ENCODE data around the gene FBXL20. TPM values are rescaled to one million over a fixed set of nuclear protein-coding genes. Genes with fewer than 3 reads are reported as not detected.
A peak's percentile ranks its signal among the peaks of the same experiment; 100 is the strongest.
"Not testable (repeated sequence)": the region's sequence is repeated elsewhere in the genome, so short reads cannot be mapped to it uniquely, and the experiment has no call there.

FBXL20 gene, protein sequence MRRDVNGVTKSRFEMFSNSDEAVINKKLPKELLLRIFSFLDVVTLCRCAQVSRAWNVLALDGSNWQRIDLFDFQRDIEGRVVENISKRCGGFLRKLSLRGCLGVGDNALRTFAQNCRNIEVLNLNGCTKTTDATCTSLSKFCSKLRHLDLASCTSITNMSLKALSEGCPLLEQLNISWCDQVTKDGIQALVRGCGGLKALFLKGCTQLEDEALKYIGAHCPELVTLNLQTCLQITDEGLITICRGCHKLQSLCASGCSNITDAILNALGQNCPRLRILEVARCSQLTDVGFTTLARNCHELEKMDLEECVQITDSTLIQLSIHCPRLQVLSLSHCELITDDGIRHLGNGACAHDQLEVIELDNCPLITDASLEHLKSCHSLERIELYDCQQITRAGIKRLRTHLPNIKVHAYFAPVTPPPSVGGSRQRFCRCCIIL
- 13.0 TPM for polyA plus RNA-seq (2013, experiment 1 of 2)
- 11.6 TPM for polyA plus RNA-seq (2013, experiment 2 of 2)

DNA sequence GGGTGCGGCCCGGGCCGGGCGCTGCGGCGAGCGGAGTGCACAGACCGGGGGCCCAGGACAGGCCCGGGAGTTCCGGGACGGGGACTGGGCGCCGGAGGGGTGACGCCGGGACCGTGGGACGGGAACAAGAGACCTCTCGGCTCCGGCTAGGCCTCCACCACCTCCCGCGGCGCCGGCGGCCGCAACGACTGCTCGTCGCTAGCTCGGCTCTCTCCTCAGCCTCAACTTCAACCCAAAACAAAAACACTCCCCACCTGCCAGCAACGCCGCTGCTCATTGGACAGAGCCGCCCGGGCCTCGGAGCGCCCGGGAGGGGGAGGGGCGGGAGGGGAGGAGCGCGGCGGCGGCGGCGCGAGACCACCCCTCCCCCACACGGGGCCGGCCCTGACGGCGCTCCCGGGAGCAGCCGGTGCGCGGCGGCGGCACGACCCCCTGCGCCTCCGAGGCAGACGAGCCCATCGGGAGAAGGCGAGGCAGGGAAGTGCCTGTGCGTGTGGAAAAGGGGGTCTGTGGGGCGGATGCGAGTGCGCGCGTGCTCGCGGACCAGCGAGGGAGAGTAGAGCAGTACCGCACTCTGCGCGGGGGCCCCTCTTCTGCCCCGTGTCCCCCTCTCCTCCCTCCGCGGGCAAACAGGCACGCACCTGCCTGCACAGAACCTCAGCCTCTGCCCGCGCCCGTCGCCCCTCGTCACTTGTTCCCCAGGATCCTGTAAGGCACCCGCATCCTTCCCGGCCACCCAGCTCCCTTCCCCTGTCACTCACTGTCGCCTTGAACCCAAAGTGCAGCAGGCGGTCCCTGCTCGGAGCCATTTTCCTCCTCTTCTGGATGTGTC, at the start of gene FBXL20:
FBXL20 (minus strand) TSS at position 215 of the 832 bp plus-strand sequence. CDS start 224 bp downstream, outside the sequence.
- 0 to 1% methylated on average over 32 to 38 of the region's 86 CpGs for WGBS, 2 experiments (ENCODE audit: insufficient coverage in 2 of 2)
- Histone ChIP-seq H3K4me1 (ENCODE audit: control insufficient read depth, insufficient read depth, low read length, poor library complexity, severe bottlenecking) (peaks cover 5% of the 10 kb centered on the region), H3K36me3 (ENCODE audit: control insufficient read depth, insufficient read depth, low read length) (peaks cover 14% of the 10 kb centered on the region), H3K9me3 (ENCODE audit: control insufficient read depth, low read length) (no peaks in the 10 kb centered on the region), H3K27ac (ENCODE audit: low read depth, low read length, severe bottlenecking) (peak within 1 kb of the TSS; percentile 73), H3K4me3 (ENCODE audit: extremely low read depth, insufficient read depth, low read length, poor library complexity, severe bottlenecking) (peak within 1 kb of the TSS; percentile 76)

DNA sequence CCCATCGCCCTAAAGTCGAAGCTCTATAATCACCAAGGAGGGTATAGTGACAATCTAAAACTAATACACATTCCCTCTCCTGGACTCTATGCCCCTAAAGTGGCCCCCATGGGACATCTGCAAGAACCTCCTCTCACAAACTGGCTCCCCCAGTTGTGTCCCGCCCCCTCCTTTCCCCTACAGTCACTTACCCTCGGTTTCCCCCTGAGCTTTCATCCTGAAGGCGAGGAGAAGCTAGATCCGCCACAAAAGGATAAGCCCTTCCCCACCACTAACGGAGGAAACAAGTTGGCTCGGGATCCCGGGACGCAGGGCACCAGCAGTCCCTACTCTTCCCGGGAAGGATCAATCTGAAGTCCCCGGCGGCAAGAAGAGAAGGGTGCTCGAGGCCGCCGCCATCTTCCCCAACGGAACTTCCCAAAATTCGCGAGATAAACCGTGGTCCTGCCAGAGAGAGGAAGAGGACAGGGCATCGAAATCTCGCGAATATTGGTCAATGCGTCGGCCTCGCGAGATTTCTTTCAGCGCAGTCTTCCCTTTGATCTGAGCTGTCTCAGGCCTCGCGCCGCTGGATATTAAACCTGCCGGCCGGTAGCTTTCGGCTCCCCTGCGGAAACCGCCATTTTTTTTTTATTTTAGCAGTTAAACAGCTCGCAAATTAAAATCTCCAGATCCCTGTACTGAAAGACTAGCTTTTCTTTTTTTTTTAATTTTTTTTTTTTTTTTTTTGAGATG, 49.6 kb upstream of the FBXL20 start, which contains the start of gene MED1:
MED1 (minus strand) TSS at position 417 of the 735 bp plus-strand sequence; CDS start at position 216, 201 bp downstream.
- no peaks in the 10 kb centered on the region for H3K9me3 ChIP-seq (ENCODE audit: control insufficient read depth, low read length)
- H3K36me3 ChIP-seq (ENCODE audit: control insufficient read depth, insufficient read depth, low read length) = peaks cover 31% of the 10 kb centered on the region
- peaks cover 5% of the 10 kb centered on the region for H3K4me1 ChIP-seq (ENCODE audit: control insufficient read depth, insufficient read depth, low read length, poor library complexity, severe bottlenecking)
- H3K4me3 ChIP-seq (ENCODE audit: extremely low read depth, insufficient read depth, low read length, poor library complexity, severe bottlenecking) = peak within 1 kb of the TSS; percentile 86
- 0% methylated on average over 28 to 32 of the region's 37 CpGs for WGBS, 2 experiments (ENCODE audit: insufficient coverage in 2 of 2)
- H3K27ac ChIP-seq (ENCODE audit: low read depth, low read length, severe bottlenecking) = peak within 1 kb of the TSS; percentile 90

DNA sequence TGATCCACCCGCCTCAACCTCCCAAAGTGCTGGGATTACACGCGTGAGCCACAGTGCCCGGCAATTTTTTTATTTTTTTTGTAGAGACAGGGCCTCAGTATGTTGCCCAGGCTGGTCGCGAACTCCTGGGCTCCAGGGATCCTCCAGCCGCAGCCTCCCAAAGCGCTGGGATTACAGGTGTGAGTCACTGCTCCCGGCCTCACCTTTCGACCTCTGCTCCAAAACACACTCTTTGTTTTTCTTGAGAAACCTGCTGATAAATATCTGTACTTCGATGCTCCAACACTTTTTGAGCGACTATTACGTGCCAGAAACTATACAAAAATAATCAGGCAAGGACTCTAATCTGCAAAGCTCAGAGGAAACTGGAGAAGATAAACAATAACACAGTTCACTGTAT, 48.6 kb upstream of the FBXL20 start:
- Histone ChIP-seq H3K4me1 (ENCODE audit: control insufficient read depth, insufficient read depth, low read length, poor library complexity, severe bottlenecking) (peaks cover 5% of the 10 kb centered on the region), H3K4me3 (ENCODE audit: extremely low read depth, insufficient read depth, low read length, poor library complexity, severe bottlenecking) (peak overlapping the region; percentile 86), H3K36me3 (ENCODE audit: control insufficient read depth, insufficient read depth, low read length) (peaks cover 41% of the 10 kb centered on the region), H3K9me3 (ENCODE audit: control insufficient read depth, low read length) (no peaks in the 10 kb centered on the region), H3K27ac (ENCODE audit: low read depth, low read length, severe bottlenecking) (peak overlapping the region; percentile 90)
- 92 to 97% methylated on average over 13 of the region's 13 CpGs for WGBS, 2 experiments (ENCODE audit: insufficient coverage in 2 of 2)

DNA sequence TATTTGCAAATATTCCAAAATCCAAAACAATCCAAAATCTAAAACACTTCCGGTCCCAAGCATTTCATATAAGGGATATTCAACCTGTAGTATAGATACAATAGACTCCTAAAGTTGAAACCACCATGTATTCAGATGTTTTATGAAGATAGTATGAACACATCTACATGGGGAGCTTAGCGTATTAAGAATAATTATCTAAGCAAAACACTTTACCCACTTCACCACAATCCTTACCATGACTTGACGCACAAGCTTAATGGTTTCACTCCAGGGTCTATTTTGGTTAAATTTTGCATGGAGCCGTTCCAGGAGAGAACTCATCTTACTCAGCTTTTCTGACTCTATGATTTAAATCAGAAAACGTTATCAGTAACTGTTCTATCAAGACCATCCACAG, 46.1 kb upstream of the FBXL20 start:
- Histone ChIP-seq H3K36me3 (ENCODE audit: control insufficient read depth, insufficient read depth, low read length) (peaks cover 61% of the 10 kb centered on the region), H3K4me3 (ENCODE audit: extremely low read depth, insufficient read depth, low read length, poor library complexity, severe bottlenecking) (no peak overlapping the region), H3K4me1 (ENCODE audit: control insufficient read depth, insufficient read depth, low read length, poor library complexity, severe bottlenecking) (peaks cover 5% of the 10 kb centered on the region), H3K9me3 (ENCODE audit: control insufficient read depth, low read length) (no peaks in the 10 kb centered on the region), H3K27ac (ENCODE audit: low read depth, low read length, severe bottlenecking) (no peak overlapping the region)
- 96 to 100% methylated on average over 3 of the region's 5 CpGs for WGBS, 2 experiments (ENCODE audit: insufficient coverage in 2 of 2)

DNA sequence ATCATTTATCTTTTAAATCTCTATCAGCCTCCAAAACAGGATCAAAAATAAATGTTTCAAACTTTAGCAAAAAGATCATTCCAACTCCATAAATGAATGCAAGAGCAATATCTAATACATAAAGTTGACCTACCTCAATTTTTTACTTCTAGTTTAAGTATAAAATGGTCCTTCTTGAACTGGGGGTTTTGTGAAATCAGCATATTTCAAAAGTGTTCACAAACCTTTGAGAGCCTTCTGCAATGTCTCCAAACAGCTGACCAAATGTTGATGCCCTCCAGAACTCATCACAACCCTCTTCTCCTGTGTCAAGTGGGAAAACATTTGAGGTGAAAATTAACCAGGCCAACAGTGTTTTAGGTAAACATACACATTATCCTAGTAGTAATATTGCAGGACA, 41.9 kb upstream of the FBXL20 start:
- no peak overlapping the region for H3K4me3 ChIP-seq (ENCODE audit: extremely low read depth, insufficient read depth, low read length, poor library complexity, severe bottlenecking)
- no peaks in the 10 kb centered on the region for H3K9me3 ChIP-seq (ENCODE audit: control insufficient read depth, low read length)
- peaks cover 91% of the 10 kb centered on the region for H3K36me3 ChIP-seq (ENCODE audit: control insufficient read depth, insufficient read depth, low read length)
- no peak overlapping the region for H3K27ac ChIP-seq (ENCODE audit: low read depth, low read length, severe bottlenecking)
- no peaks in the 10 kb centered on the region for H3K4me1 ChIP-seq (ENCODE audit: control insufficient read depth, insufficient read depth, low read length, poor library complexity, severe bottlenecking)

DNA sequence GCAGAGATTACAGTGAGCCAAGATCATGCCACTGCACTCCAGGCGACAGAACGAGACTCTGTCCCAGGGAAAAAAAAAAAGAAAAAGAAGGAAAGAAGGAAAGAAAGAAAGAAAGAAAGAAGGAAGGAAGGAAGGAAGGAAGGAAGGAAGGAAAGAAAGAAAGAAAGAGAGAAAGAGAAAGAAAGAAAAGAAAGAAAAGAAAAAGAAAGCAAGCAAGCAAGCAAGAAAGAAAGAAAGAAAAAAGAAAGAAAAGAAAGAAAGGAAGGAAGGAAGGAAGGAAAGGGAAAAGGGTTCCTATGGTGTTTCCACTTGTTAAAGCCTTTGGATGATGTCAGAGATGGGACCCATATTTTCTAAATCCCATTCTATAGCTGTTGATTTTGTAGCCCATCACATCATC, 38.4 kb upstream of the FBXL20 start:
- H3K9me3 ChIP-seq (ENCODE audit: control insufficient read depth, low read length); H3K4me3 ChIP-seq (ENCODE audit: extremely low read depth, insufficient read depth, low read length, poor library complexity, severe bottlenecking); H3K4me1 ChIP-seq (ENCODE audit: control insufficient read depth, insufficient read depth, low read length, poor library complexity, severe bottlenecking); H3K27ac ChIP-seq (ENCODE audit: low read depth, low read length, severe bottlenecking): not testable (repeated sequence)
- peaks cover 90% of the 10 kb centered on the region for H3K36me3 ChIP-seq (ENCODE audit: control insufficient read depth, insufficient read depth, low read length)
- 95 to 100% methylated on average over 2 of the region's 2 CpGs for WGBS, 2 experiments (ENCODE audit: insufficient coverage in 2 of 2)

DNA sequence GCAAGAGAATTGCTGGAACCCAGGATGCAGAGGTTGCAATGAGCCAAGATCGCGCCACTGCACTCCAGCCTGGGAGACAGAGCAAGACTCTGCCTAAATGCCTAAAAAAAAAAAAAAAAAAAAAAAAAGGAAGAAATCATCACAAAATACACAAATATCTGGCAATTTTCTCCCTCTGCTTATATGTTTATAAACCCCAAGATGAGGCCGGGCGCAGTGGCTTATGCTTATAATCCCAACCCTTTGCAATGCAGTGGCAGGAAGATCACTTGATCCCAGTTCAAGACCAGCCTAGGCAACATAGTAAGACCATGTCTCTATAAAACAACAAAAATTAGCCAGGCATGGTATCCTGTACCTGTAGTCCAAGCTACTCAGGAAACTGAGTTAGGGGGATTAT, 28.2 kb upstream of the FBXL20 start:
- H3K36me3 ChIP-seq (ENCODE audit: control insufficient read depth, insufficient read depth, low read length) = peaks cover 95% of the 10 kb centered on the region
- no peaks in the 10 kb centered on the region for H3K4me1 ChIP-seq (ENCODE audit: control insufficient read depth, insufficient read depth, low read length, poor library complexity, severe bottlenecking)
- no peak overlapping the region for H3K4me3 ChIP-seq (ENCODE audit: extremely low read depth, insufficient read depth, low read length, poor library complexity, severe bottlenecking)
- no peaks in the 10 kb centered on the region for H3K9me3 ChIP-seq (ENCODE audit: control insufficient read depth, low read length)
- WGBS, 2 experiments (ENCODE audit: insufficient coverage in 2 of 2) = 93 to 97% methylated on average over 2 to 4 of the region's 4 CpGs
- no peak overlapping the region for H3K27ac ChIP-seq (ENCODE audit: low read depth, low read length, severe bottlenecking)

DNA sequence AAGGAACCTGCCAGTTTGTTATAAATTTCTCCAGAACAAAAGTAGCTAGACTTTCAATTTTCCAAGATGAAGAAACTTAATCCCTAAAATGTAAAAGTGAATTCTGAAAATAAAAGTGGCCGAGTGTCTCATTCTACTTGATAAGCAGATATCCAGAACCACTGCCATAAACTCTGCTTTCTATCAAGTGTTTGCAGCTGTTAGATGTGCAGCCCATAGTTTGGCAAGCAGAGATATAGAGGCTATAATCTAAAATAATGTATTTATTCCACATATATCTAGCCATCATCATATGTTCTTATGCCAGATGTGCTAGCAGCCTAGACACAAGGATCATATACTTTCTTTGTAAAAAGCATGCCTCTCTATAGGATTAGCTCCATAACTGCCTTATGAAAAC, 14.7 kb upstream of the FBXL20 start:
- no peaks in the 10 kb centered on the region for H3K4me1 ChIP-seq (ENCODE audit: control insufficient read depth, insufficient read depth, low read length, poor library complexity, severe bottlenecking)
- whole genome bisulfite sequencing, 2 experiments (ENCODE audit: insufficient coverage in 2 of 2) = no CpG with 5 or more reads among the region's 1 CpG
- no peak overlapping the region for H3K4me3 ChIP-seq (ENCODE audit: extremely low read depth, insufficient read depth, low read length, poor library complexity, severe bottlenecking)
- H3K36me3 ChIP-seq (ENCODE audit: control insufficient read depth, insufficient read depth, low read length) = peaks cover 90% of the 10 kb centered on the region
- no peak overlapping the region for H3K27ac ChIP-seq (ENCODE audit: low read depth, low read length, severe bottlenecking)
- H3K9me3 ChIP-seq (ENCODE audit: control insufficient read depth, low read length) = no peaks in the 10 kb centered on the region

DNA sequence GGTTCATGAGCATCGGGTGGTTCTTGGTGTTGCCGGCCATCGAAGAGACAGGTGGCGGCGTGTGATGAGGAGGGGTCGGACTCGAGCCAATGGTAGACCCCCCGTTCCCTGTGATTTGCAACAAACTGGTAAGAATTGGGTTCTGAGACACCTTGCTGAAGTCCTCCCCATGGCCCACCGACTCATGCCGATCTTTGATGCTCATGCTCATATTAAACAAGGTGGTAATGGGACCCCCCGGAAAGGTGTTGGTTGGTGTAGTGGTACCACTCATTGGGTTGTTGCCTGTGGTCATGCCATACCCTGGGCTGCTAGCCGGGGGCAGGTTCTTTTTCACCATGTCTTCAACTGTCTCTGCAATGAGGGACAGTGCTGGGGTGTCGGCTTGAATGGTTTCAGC, 8.9 kb upstream of the FBXL20 start:
- no peaks in the 10 kb centered on the region for H3K9me3 ChIP-seq (ENCODE audit: control insufficient read depth, low read length)
- H3K4me1 ChIP-seq (ENCODE audit: control insufficient read depth, insufficient read depth, low read length, poor library complexity, severe bottlenecking) = no peaks in the 10 kb centered on the region
- H3K27ac ChIP-seq (ENCODE audit: low read depth, low read length, severe bottlenecking) = no peak overlapping the region
- H3K4me3 ChIP-seq (ENCODE audit: extremely low read depth, insufficient read depth, low read length, poor library complexity, severe bottlenecking) = no peak overlapping the region
- 95 to 99% methylated on average over 10 to 11 of the region's 13 CpGs for WGBS, 2 experiments (ENCODE audit: insufficient coverage in 2 of 2)
- peaks cover 88% of the 10 kb centered on the region for H3K36me3 ChIP-seq (ENCODE audit: control insufficient read depth, insufficient read depth, low read length)

DNA sequence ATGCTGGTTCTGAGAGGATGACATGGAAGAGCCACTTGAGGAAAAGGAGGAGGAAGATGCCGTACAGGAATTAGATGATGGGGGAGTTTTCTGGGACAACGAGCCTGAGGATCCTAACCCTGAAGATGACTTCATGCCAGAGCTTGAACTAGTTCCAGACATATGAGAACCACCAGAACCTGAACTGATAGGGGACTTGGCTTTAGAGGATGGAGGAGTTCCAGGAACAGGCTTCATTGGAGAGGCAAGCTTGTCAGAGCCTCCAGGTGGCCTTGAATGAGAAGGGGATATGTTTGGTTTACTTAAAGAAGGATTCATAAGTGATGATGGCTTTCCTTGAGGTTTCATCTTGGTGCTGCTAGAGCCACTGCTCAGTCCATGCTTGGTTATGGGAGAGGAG, 6.9 kb upstream of the FBXL20 start:
- Histone ChIP-seq H3K4me3 (ENCODE audit: extremely low read depth, insufficient read depth, low read length, poor library complexity, severe bottlenecking) (no peak overlapping the region), H3K36me3 (ENCODE audit: control insufficient read depth, insufficient read depth, low read length) (peaks cover 78% of the 10 kb centered on the region), H3K9me3 (ENCODE audit: control insufficient read depth, low read length) (no peaks in the 10 kb centered on the region), H3K4me1 (ENCODE audit: control insufficient read depth, insufficient read depth, low read length, poor library complexity, severe bottlenecking) (peaks cover 5% of the 10 kb centered on the region), H3K27ac (ENCODE audit: low read depth, low read length, severe bottlenecking) (no peak overlapping the region)
- WGBS, 2 experiments (ENCODE audit: insufficient coverage in 2 of 2) = 95 to 100% methylated on average over 2 of the region's 2 CpGs

All from mesodermal cell (in vitro differentiated cells).